Mucosa of descending colon (tissue), 3 donors: ENCODE results near the gene SIL1. TPM values are rescaled to one million over a fixed set of nuclear protein-coding genes. Genes with fewer than 3 reads are reported as not detected.

Experiments used
- ATAC-seq: fragments of 200-7000 bp; cut with Tn5 transposase; one replicate; pipeline ENCODE4 v1.9.1; 2020; ENCODE audit warnings: mild to moderate bottlenecking, moderate library complexity
- DNase-seq, 3 donors: peaks; one replicate each; pipeline ENCODE4 v3.0.0-alpha.2; 2020
- H3K36me3 ChIP-seq: fragments of 200-600 bp; one replicate; pipeline ENCODE4 v1.8.0; 2021; ENCODE audit warnings: low read depth, mild to moderate bottlenecking
- H3K4me1 ChIP-seq: fragments of 200-600 bp; one replicate; pipeline ENCODE4 v1.8.0; 2021; ENCODE audit warnings: low read depth, mild to moderate bottlenecking
- H3K4me3 ChIP-seq: fragments of 200-600 bp; one replicate; pipeline ENCODE4 v1.8.0; 2021; ENCODE audit warnings: mild to moderate bottlenecking
- H3K9me3 ChIP-seq: fragments of 200-600 bp; one replicate; pipeline ENCODE4 v1.8.0; 2021; ENCODE audit warnings: mild to moderate bottlenecking
- CTCF ChIP-seq: fragments of 200-600 bp; IDR thresholded peaks from one replicate; pipeline ENCODE4 v1.8.0; 2022; ENCODE audit warnings: antibody characterized with exemption, mild to moderate bottlenecking
- intact Hi-C, 2 donors: fragments of 100-400 bp; cut with DNase I in 1 of 2; cut with micrococcal nuclease in 1 of 2; formaldehyde crosslinking; loops; one replicate each; pipeline versions ENCODE4 v1.11.0 to v1.11.1; 2022; cut with DNase I, micrococcal nuclease
- total RNA-seq, 3 donors: library from RNA; stranded (reverse); fragmentation: NEBNext Ultra II Directional in 2 of 3; extraction: Animal tissue kit (Norgen Biotek cat#: 25700) in 2 of 3; gene quantifications; one replicate each; pipeline versions ENCODE4 v1.2.1 to v1.2.4, GENCODE V29; 2021 to 2023
- donor health status: DM: no; HTN: no; CAD: no; lungs with moderate emphysema.
- donor health status: DM: no; HTN: no; CAD: no.
- donor health status: DM: no; HTN: yes; CAD: no.

Gene SIL1
- total RNA-seq, 3 donors from 2014 or later: 35.2 to 35.8 (median 35.6) TPM

- intact Hi-C loops: no loop called here
- Histone ChIP-seq H3K9me3 (no peaks in the 10 kb centered on the region), H3K4me1 (peaks cover 14% of the 10 kb centered on the region), H3K4me3 (no peak overlapping the region), H3K36me3 (no peaks in the 10 kb centered on the region)
- ATAC-seq (no peak), DNase-seq (no peak)
- no peak for TF ChIP-seq CTCF
These were observed 243.7 kb downstream of the SIL1 start for GRCh38 chr5:138954257-138955012.

GRCh38 chr5:138953387-138954256 lies 244.5 kb downstream of the SIL1 start:
- intact Hi-C loops: no loop called here
- Histone ChIP-seq H3K9me3 (no peaks in the 10 kb centered on the region), H3K4me1 (peaks cover 14% of the 10 kb centered on the region), H3K4me3 (no peak overlapping the region), H3K36me3 (no peaks in the 10 kb centered on the region)
- TF ChIP-seq CTCF: no peak
- DNase-seq (peak; percentile 82 to 87 (median 85)), ATAC-seq (peak; percentile 93)

- no peak for TF ChIP-seq CTCF
- Histone ChIP-seq H3K9me3 (no peaks in the 10 kb centered on the region), H3K36me3 (no peaks in the 10 kb centered on the region), H3K4me3 (no peak overlapping the region), H3K4me1 (peaks cover 14% of the 10 kb centered on the region)
- intact Hi-C loops: no loop called here
- peak in 1 of 3 donors; percentile 36 for DNase-seq
- peak; percentile 28 for ATAC-seq
These were observed 245.2 kb downstream of the SIL1 start for GRCh38 chr5:138952962-138953361.

- Histone ChIP-seq H3K9me3 (no peaks in the 10 kb centered on the region), H3K36me3 (no peaks in the 10 kb centered on the region), H3K4me3 (no peak overlapping the region), H3K4me1 (peaks cover 14% of the 10 kb centered on the region)
- ATAC-seq (no peak), DNase-seq (no peak)
- intact Hi-C loops: no loop called here
- no peak for TF ChIP-seq CTCF
These were observed 246.0 kb downstream of the SIL1 start for GRCh38 chr5:138951986-138952735.
